Left ventricle myocardium inferior (tissue), 1 donor: ENCODE measurements around the gene KMO. TPM values are rescaled to one million over a fixed set of nuclear protein-coding genes. Genes with fewer than 3 reads are reported as not detected.

Experiments
- DNase-seq: peaks from one replicate; pipeline ENCODE4 v3.0.0-alpha.2; 2020
- H3K27ac ChIP-seq: fragments of 200-600 bp; replicated peaks from 2 replicates; pipeline ENCODE4 v1.8.0; 2021
- H3K27me3 ChIP-seq: fragments of 200-600 bp; 2 replicates; pipeline ENCODE4 v1.8.0; 2021; ENCODE audit warnings: low read depth
- H3K36me3 ChIP-seq: fragments of 200-600 bp; 2 replicates; pipeline ENCODE4 v1.8.0; 2021
- H3K4me1 ChIP-seq: fragments of 200-600 bp; 2 replicates; pipeline ENCODE4 v1.8.0; 2021
- H3K4me3 ChIP-seq: fragments of 200-600 bp; 2 replicates; pipeline ENCODE4 v1.8.0; 2021; ENCODE audit warnings: mild to moderate bottlenecking, moderate library complexity
- H3K9me3 ChIP-seq: fragments of 200-600 bp; replicated peaks from 2 replicates; pipeline ENCODE4 v1.8.0; 2021
- CTCF ChIP-seq: fragments of 200-600 bp; IDR thresholded peaks from 2 replicates; pipeline ENCODE4 v1.8.0; 2021; ENCODE audit warnings: antibody characterized with exemption, mild to moderate bottlenecking, borderline replicate concordance
- intact Hi-C: fragments of 100-400 bp; cut with micrococcal nuclease; formaldehyde crosslinking; loops from one replicate; pipeline ENCODE4 v1.11.0; 2022
- total RNA-seq: library from RNA; stranded (reverse); fragmentation: NEBNext Ultra II Directional; extraction: Animal tissue kit (Norgen Biotek cat#: 25700); gene quantifications from one replicate; pipeline ENCODE4 v1.2.1, GENCODE V29; 2021
- donor health status: DM: no; HTN: yes; CAD: no; lungs with severe emphysema.

KMO gene
- total RNA-seq, 1 donor from 2014 or later, result not detected

- no peaks in the 10 kb centered on the region for H3K36me3 ChIP-seq
- no peak overlapping the region for H3K27ac ChIP-seq
- no peak for DNase-seq
- peaks cover 47% of the 10 kb centered on the region for H3K27me3 ChIP-seq
- H3K4me1 ChIP-seq, result no peaks in the 10 kb centered on the region
- intact Hi-C loops, result no loop called here
- no peak for TF ChIP-seq CTCF
- H3K9me3 ChIP-seq, result no peaks in the 10 kb centered on the region
- H3K4me3 ChIP-seq, result no peak overlapping the region
Observed at GRCh38 chr1:241527146-241527545, 5.0 kb upstream of the KMO start.

- intact Hi-C loops, result loop anchor here (10.0 kb wide), 1 partner anchor 93 kb away; no protein-coding TSS in a partner anchor
- peak; percentile 62 for TF ChIP-seq CTCF
Observed at GRCh38 chr1:241531195-241532161, 700 bp upstream of the KMO start.

GRCh38 chr1:241532864-241533263 lies 686 bp downstream of the KMO start:
- no peak overlapping the region for H3K27ac ChIP-seq
- intact Hi-C loops, result loop anchor here (10.0 kb wide), 1 partner anchor 92 kb away; no protein-coding TSS in a partner anchor
- no peak for DNase-seq
- H3K27me3 ChIP-seq, result peaks cover 27% of the 10 kb centered on the region
- H3K4me3 ChIP-seq, result no peak overlapping the region
- H3K9me3 ChIP-seq, result no peaks in the 10 kb centered on the region
- H3K36me3 ChIP-seq, result no peaks in the 10 kb centered on the region
- TF ChIP-seq CTCF, result no peak
- H3K4me1 ChIP-seq, result no peaks in the 10 kb centered on the region

More at GRCh38 chr1:241531195-241532161, 700 bp upstream of the KMO start:
- no peaks in the 10 kb centered on the region for H3K9me3 ChIP-seq
- H3K27ac ChIP-seq, result peak overlapping the region; percentile 31
- H3K27me3 ChIP-seq, result peaks cover 34% of the 10 kb centered on the region
- no peaks in the 10 kb centered on the region for H3K36me3 ChIP-seq
- no peaks in the 10 kb centered on the region for H3K4me1 ChIP-seq
- no peak for DNase-seq
- H3K4me3 ChIP-seq, result peak overlapping the region; percentile 62

GRCh38 chr1:241533326-241534115 lies 1.3 kb downstream of the KMO start:
- H3K4me1 ChIP-seq, result no peaks in the 10 kb centered on the region
- H3K36me3 ChIP-seq, result no peaks in the 10 kb centered on the region
- no peak overlapping the region for H3K27ac ChIP-seq
- no peaks in the 10 kb centered on the region for H3K9me3 ChIP-seq
- H3K27me3 ChIP-seq, result peaks cover 27% of the 10 kb centered on the region
- intact Hi-C loops, result loop anchor here (10.0 kb wide), 1 partner anchor 91 kb away; no protein-coding TSS in a partner anchor
- DNase-seq, result no peak
- no peak for TF ChIP-seq CTCF
- no peak overlapping the region for H3K4me3 ChIP-seq

- Histone ChIP-seq H3K9me3 (no peaks in the 10 kb centered on the region), H3K4me3 (no peak overlapping the region), H3K27me3 (peaks cover 31% of the 10 kb centered on the region), H3K36me3 (no peaks in the 10 kb centered on the region), H3K27ac (no peak overlapping the region), H3K4me1 (no peaks in the 10 kb centered on the region)
- TF ChIP-seq CTCF, result no peak
- no peak for DNase-seq
- intact Hi-C loops, result loop anchor here (10.0 kb wide), 1 partner anchor 88 kb away; no protein-coding TSS in a partner anchor
Observed at GRCh38 chr1:241536304-241536703, 4.1 kb downstream of the KMO start.
